Fibroblast of mammary gland (primary cell): Measurements from ENCODE around the gene HSPA13.

Source experiments
- DNase-seq: peaks from one replicate; pipeline ENCODE4 v3.0.0-alpha.2; 2010; ENCODE audit warnings: low read depth
- H3K4me3 ChIP-seq: 2 replicates; pipeline ENCODE4 v1.5.1; 2011; ENCODE audit warnings: low read depth, mild to moderate bottlenecking, low read length, moderate library complexity; ENCODE audit not compliant: control insufficient read depth
- CTCF ChIP-seq: conservative IDR thresholded peaks from 2 replicates; pipeline ENCODE4 v1.5.1; 2011; ENCODE audit warnings: low read depth, low read length, inconsistent platforms; ENCODE audit not compliant: control insufficient read depth, insufficient read depth

The HSPA13 gene

GRCh38 chr21:14401217-14401616, 18.3 kb upstream of the HSPA13 start:
- no peak for DNase-seq
- no peak for TF ChIP-seq CTCF
- no peak overlapping the region for H3K4me3 ChIP-seq

- no peak for DNase-seq
- no peak overlapping the region for H3K4me3 ChIP-seq
- TF ChIP-seq CTCF, result no peak
These were observed 5.3 kb upstream of the HSPA13 start for GRCh38 chr21:14388282-14388681.

GRCh38 chr21:14384453-14384852, 1.5 kb upstream of the HSPA13 start:
- no peak overlapping the region for H3K4me3 ChIP-seq
- no peak for DNase-seq
- no peak for TF ChIP-seq CTCF

GRCh38 chr21:14383596-14384180, 742 bp upstream of the HSPA13 start:
- peak overlapping the region; percentile 79 for H3K4me3 ChIP-seq
- no peak for TF ChIP-seq CTCF
- peak; percentile 47 for DNase-seq

DNA sequence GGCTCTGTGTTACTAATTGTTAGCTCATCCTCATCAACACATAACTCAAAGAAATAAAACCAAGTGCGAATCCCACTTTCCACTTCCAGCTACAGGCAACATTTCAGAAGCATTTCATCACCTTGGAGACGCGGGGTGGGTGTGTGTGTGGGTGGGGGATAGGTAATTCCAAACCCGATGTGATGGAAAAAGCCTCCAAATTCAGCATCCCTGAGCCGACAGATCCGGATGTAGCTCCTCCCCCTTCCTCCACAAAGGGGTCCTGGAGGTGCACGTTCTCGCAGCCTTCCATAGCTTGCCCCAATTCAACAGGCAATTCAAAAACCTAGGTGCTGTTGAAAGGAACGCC, 486 bp downstream of the HSPA13 start:
- no peak for TF ChIP-seq CTCF
- H3K4me3 ChIP-seq, result peak overlapping the region; percentile 79
- DNase-seq, result peak; percentile 17

- TF ChIP-seq CTCF, result no peak
- no peak overlapping the region for H3K4me3 ChIP-seq
- DNase-seq, result no peak
These were observed 6.1 kb downstream of the HSPA13 start for GRCh38 chr21:14376854-14377253.

DNA sequence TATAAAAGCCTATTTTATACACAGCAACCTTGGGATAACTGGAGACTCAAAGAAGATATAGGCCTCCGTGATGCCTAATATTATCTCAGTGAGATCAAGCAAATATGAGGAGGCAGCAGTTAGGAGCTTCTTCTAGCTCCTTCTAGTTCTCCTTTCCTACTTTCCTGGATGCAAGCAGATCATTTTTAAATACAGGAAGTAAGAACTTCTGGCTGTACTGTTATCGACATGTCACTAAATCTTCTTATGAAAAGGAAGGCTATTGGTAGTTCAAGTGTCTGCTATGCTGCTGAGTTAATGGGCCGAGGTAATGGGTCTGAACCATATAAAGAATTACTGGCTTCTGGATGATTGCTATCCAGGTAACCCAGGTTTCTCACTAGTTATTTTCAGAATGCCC, 15.9 kb downstream of the HSPA13 start:
- TF ChIP-seq CTCF, result no peak
- no peak for DNase-seq
- H3K4me3 ChIP-seq, result no peak overlapping the region
